Measurements from ENCODE around the gene OLFML3.
"Not testable (repeated sequence)": the region's sequence is repeated elsewhere in the genome, so short reads cannot be mapped to it uniquely, and the experiment has no call there.

The OLFML3 gene

DNA sequence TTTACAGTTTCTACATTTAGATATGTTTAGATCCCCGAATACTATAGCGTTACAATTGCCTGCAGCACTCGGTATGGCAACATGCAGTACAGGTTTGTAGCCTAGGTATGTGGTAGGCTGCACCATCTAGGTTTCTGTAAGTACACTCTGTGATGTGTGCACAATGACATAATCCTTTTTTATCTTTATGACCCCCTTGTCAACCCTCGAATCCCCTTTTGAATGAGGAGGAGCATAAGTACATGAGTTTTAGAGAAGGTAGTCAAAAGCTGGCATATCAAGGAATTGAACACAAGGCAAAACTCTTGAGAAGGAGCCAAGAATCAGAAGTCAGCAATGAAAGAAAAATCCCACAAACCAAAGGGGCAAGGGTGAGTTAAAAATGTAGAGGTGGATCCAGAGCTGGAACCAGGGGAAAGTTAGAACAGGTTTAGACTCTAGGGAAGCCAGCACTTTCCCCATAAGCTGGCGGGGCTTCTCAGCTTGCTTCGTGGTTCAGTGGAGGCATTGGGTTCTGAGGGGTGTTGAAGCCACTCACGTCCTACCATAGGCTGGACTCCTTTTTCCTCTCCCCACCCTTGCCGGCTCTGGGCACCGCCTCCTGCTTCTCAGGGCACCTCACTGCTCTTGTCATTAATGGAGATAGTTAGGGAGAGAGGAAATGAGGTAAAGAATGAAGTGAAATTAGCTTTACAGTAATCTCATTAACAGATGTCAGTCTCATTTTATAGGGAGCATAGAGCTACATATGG is 31.3 kb downstream of the OLFML3 start:
- DNase-seq, result no peak
- H3K27ac ChIP-seq, result no peak overlapping the region

DNA sequence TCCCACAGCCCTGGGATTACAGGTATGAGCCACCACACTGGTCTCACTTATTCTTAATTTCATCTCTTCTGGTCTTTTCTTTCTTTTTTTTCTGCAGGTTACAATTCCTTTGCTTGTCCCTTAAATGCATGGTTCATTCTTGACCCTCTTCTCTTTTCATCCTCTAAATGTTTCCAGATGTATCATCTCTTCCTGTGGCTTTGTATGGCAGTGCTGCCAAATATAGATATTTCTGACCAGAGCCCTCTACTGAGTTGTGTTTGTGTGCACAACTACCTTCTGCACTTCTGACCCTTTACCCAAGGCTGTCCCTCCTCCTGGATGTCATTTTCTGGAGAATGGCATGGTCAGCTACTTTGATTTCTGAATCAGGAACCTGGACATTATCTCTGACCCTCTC is 32.5 kb downstream of the OLFML3 start:
- TF ChIP-seq, protein P1, sequence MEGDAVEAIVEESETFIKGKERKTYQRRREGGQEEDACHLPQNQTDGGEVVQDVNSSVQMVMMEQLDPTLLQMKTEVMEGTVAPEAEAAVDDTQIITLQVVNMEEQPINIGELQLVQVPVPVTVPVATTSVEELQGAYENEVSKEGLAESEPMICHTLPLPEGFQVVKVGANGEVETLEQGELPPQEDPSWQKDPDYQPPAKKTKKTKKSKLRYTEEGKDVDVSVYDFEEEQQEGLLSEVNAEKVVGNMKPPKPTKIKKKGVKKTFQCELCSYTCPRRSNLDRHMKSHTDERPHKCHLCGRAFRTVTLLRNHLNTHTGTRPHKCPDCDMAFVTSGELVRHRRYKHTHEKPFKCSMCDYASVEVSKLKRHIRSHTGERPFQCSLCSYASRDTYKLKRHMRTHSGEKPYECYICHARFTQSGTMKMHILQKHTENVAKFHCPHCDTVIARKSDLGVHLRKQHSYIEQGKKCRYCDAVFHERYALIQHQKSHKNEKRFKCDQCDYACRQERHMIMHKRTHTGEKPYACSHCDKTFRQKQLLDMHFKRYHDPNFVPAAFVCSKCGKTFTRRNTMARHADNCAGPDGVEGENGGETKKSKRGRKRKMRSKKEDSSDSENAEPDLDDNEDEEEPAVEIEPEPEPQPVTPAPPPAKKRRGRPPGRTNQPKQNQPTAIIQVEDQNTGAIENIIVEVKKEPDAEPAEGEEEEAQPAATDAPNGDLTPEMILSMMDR (IDR thresholded peaks at IDR 0.05; ENCODE audit: low read depth, low read length), result no peak
- DNase-seq, result no peak
- no peak overlapping the region for H3K27ac ChIP-seq
- no peaks in the 10 kb centered on the region for H3K9me3 ChIP-seq (ENCODE audit: severe bottlenecking)
- no peak overlapping the region for H3K4me3 ChIP-seq (ENCODE audit: low read depth, low read length)
- no peaks in the 10 kb centered on the region for H3K36me3 ChIP-seq
- H3K27me3 ChIP-seq (ENCODE audit: insufficient read depth, low read depth, severe bottlenecking), result no peaks in the 10 kb centered on the region

More for the DNA sequence above, 31.3 kb downstream of the OLFML3 start:
- TF ChIP-seq, protein P1 (IDR thresholded peaks at IDR 0.05; ENCODE audit: low read depth, low read length), result no peak
- Histone ChIP-seq H3K27me3 (ENCODE audit: insufficient read depth, low read depth, severe bottlenecking) (no peaks in the 10 kb centered on the region), H3K4me3 (ENCODE audit: low read depth, low read length) (no peak overlapping the region), H3K9me3 (ENCODE audit: severe bottlenecking) (no peaks in the 10 kb centered on the region), H3K36me3 (no peaks in the 10 kb centered on the region)

DNA sequence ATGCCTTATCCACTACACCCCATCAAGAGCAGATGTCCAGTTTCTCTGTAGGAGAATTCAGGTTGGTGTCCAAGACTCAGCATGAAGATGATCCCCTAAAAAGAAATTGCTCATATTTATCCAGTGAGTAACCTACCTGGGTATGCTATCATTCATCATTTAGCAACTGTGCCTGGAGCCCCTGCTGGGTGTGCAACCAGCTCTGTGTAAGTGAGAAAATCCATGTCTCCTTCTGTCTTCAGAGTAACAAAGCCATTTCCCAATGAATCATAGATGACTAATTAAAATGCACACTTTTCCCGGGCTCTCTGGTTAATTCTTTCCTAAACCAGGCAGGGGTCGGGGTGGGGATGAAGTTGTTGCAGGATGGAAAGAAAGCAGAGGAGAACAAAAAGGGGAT is 35.8 kb downstream of the OLFML3 start:
- no peak overlapping the region for H3K4me3 ChIP-seq (ENCODE audit: low read depth, low read length)
- no peak overlapping the region for H3K27ac ChIP-seq
- no peaks in the 10 kb centered on the region for H3K36me3 ChIP-seq
- TF ChIP-seq, protein P1 (IDR thresholded peaks at IDR 0.05; ENCODE audit: low read depth, low read length), result no peak
- no peaks in the 10 kb centered on the region for H3K27me3 ChIP-seq (ENCODE audit: insufficient read depth, low read depth, severe bottlenecking)
- peaks cover 3% of the 10 kb centered on the region for H3K9me3 ChIP-seq (ENCODE audit: severe bottlenecking)
- no peak for DNase-seq

DNA sequence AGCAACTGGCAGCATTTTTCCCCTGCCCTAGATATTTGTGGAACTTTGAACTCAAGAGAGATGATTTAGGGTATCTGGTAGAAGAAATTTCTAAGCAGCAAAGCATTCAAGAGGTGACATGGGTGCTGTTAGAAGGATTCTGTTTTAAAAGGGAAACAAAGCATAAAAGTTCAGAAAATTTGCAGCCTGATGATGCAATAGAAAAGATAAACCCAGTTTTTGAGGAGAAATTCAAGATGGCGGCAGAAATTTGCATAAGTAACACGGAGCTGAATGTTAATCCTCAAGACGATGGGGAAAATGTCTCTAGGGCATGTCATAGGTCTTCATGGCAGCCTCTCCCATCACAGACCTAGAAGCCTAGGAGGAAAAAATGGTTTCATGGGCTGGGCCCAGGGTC is 40.5 kb downstream of the OLFML3 start:
- H3K36me3 ChIP-seq; H3K27ac ChIP-seq; H3K4me3 ChIP-seq (ENCODE audit: low read depth, low read length); H3K9me3 ChIP-seq (ENCODE audit: severe bottlenecking); DNase-seq; H3K27me3 ChIP-seq (ENCODE audit: insufficient read depth, low read depth, severe bottlenecking): not testable (repeated sequence)

DNA sequence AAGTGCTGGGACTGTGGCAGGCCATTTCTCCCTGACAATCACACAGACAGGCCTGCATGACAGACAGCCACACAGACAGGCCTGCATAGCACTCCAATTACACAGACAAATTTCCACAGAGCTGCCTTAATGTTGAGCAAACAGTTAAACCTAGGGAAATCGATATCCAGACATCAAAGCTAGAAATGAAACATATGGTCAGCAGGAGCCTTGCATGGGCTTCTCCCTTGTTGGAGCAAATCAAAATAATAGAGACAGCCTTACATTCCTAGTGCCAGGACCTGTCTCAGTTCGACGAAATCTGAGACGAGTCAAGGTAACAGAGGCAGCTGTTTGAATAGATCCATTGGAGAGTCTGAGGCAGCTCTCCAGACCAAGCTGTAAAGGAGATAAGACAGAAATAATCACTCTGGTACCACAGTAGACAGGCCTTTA is 42.4 kb downstream of the OLFML3 start:
- peak; percentile 63 for DNase-seq
- Histone ChIP-seq H3K27me3 (ENCODE audit: insufficient read depth, low read depth, severe bottlenecking) (no peaks in the 10 kb centered on the region), H3K4me3 (ENCODE audit: low read depth, low read length) (peak overlapping the region; percentile 4; the same call in 1 of the 2 replicates), H3K36me3 (no peaks in the 10 kb centered on the region), H3K27ac (peak overlapping the region; percentile 87), H3K9me3 (ENCODE audit: severe bottlenecking) (peaks cover 3% of the 10 kb centered on the region)
- TF ChIP-seq, protein P1 (IDR thresholded peaks at IDR 0.05; ENCODE audit: low read depth, low read length), result no peak

DNA sequence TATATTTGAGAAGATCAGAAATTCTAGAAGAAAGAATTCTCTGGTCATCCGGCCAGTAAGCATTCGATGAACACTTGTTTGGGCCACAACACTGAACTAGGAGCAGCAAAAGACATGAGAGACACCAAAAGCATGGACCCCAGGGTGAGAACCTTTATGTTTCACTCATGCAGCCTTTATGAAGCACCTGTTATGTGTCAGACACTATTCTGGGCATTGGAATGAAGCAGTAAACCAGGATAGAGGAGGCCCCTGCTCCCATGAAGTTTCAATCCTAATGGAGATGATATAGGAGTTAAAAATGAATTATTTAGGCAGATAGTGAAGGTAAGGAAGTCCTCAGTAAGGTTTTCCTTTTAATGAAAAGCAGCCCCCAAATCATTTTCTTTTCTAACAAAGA is 43.6 kb downstream of the OLFML3 start:
- peaks cover 3% of the 10 kb centered on the region for H3K9me3 ChIP-seq (ENCODE audit: severe bottlenecking)
- TF ChIP-seq, protein P1 (IDR thresholded peaks at IDR 0.05; ENCODE audit: low read depth, low read length), result no peak
- no peak for DNase-seq

More for the DNA sequence above, 43.6 kb downstream of the OLFML3 start:
- Histone ChIP-seq H3K4me3 (ENCODE audit: low read depth, low read length) (no peak overlapping the region), H3K36me3 (no peaks in the 10 kb centered on the region), H3K27me3 (ENCODE audit: insufficient read depth, low read depth, severe bottlenecking) (no peaks in the 10 kb centered on the region), H3K27ac (peak overlapping the region; percentile 87)

Measured in WERI-Rb-1 (cell line).